Measurements from ENCODE around the gene SIPA1. TPM values are rescaled to one million over a fixed set of nuclear protein-coding genes. Genes with fewer than 3 reads are reported as not detected.
"Not testable (repeated sequence)": the region's sequence is repeated elsewhere in the genome, so short reads cannot be mapped to it uniquely, and the experiment has no call there.

Gene SIPA1
- total RNA-seq, 1 donor from 2014 or later = 86.9 TPM

GRCh38 chr11:65680192-65680743 lies 42.4 kb downstream of the SIPA1 start:
- intact Hi-C loops (cut with DNase I) = no loop called here
- ATAC-seq (no peak), DNase-seq (ENCODE audit: low spot score) (no peak)

- intact Hi-C loops (cut with DNase I); DNase-seq (ENCODE audit: low spot score); ATAC-seq: not testable (repeated sequence)
Observed at GRCh38 chr11:65683480-65683879, 45.6 kb downstream of the SIPA1 start.

DNA sequence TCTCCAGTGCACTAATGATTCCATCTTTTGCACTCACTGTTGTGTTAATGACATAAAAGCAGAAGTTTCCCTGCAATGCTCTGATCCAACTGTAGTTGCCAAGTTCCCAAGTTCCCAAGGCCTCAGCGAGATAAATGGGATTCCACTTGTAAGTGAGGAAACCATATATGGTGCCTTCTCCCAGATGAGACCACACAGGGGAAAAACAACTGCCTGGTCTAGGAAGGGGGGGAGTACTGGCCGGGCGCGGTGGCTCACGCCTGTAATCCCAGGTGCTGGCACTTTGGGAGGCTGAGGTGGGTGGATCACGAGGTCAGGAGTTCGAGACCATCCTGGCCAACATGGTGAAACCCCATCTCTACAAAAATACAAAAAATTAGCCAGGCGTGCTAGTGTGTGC lies 48.1 kb downstream of the SIPA1 start:
- intact Hi-C loops (cut with DNase I) = no loop called here
- ATAC-seq = no peak
- no peak for DNase-seq (ENCODE audit: low spot score)

DNA sequence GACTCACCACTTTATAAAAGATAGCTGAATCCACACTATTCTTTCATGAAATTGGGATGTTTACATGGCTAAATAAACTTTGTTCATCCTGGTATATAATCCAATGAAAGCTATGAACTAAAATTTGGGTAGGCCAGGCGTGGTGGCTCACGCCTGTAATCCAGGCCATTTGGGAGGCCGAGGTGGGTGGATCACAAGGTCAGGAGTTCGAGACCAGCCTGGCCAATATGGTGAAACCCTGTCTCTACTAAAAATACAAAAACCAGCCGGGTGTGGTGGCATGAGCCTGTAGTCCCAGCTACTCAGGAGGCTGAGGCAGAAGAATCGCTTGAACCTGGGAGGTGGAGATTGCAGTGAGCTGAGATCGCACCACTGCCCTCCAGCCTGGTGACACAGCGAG lies 53.9 kb downstream of the SIPA1 start:
- DNase-seq (ENCODE audit: low spot score); intact Hi-C loops (cut with DNase I); ATAC-seq: not testable (repeated sequence)

DNA sequence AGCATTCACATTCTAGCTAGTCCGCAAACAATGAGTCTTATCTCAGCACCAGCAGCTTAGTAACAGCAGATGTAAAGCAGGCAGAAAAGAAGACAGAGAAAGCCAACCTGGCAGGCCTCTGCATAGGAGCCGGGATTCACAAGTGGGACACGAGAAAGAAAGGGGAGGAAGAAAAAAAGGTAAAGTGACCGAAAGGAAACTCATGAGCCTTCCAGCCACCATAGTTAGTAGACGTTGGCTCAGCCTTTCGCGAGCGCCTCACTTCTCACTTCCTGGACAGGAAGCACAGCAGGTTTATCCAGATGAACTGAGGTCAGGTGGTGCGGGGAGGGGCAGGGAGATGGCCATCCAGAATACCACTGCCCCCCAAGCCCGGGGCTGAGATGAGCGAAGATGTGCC lies 54.5 kb downstream of the SIPA1 start:
- DNase-seq (ENCODE audit: low spot score) (no peak), ATAC-seq (no peak)
- intact Hi-C loops (cut with DNase I) = no loop called here

GRCh38 chr11:65695459-65696241 lies 57.7 kb downstream of the SIPA1 start:
- ATAC-seq (no peak), DNase-seq (ENCODE audit: low spot score) (no peak)
- intact Hi-C loops (cut with DNase I) = no loop called here

- ATAC-seq = no peak
- intact Hi-C loops (cut with DNase I) = no loop called here
Observed at GRCh38 chr11:65696802-65697552, 59.1 kb downstream of the SIPA1 start.

GRCh38 chr11:65698205-65698604 lies 60.3 kb downstream of the SIPA1 start:
- DNase-seq (ENCODE audit: low spot score) = no peak
- intact Hi-C loops (cut with DNase I) = no loop called here
- peak; percentile 34 for ATAC-seq

More at GRCh38 chr11:65696802-65697552, 59.1 kb downstream of the SIPA1 start:
- no peak for DNase-seq (ENCODE audit: low spot score)

DNA sequence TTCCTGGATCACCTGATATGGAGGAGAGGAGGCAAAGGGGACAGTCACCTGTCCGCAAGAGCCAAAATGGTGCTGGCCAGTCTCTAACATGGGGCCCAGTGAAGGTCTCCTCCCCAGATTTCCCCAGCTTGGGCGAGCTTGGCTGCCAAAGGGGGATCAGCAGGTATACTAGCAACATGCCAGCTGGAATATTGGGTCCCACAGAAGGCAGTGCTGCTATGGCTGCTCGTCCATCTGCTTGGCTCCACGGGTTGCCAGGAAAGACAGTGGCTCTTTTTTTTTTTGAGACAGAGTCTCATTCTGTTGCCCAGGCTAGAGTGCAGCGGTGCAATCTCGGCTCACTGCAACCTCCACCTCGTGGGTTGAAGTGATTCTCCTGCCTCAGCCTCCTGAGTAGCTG lies 61.4 kb downstream of the SIPA1 start:
- ATAC-seq = no peak
- intact Hi-C loops (cut with DNase I) = no loop called here

DNA sequence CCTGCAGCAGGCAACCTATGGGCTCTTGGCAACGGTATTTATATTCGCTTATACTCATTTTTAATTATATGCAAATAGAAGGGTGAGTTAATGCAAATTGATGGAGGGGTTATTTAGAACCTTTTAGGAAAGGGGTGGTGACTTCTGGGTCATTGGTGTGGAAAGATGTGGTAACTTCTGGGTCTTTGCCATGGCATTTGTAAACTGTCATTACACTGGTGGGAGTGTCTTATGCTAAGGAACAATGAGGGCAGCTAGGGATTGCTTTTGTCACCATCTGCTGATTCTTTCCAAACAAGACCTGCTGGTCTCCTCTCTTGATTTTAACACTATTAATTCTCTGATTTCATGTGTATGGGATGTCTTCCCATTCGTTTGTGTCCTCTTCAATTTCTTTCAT lies 62.5 kb downstream of the SIPA1 start:
- DNase-seq (ENCODE audit: low spot score) (no peak), ATAC-seq (no peak)
- intact Hi-C loops (cut with DNase I) = loop anchor here (10.0 kb wide), 1 partner anchor 284 kb away; no protein-coding TSS in a partner anchor

More for the DNA sequence above, 61.4 kb downstream of the SIPA1 start:
- no peak for DNase-seq (ENCODE audit: low spot score)

Small RNA genes within 50 kb of the gene (microRNA-seq; reads per million reads assigned to microRNA genes)
- gene MIR4489 (not detected), gene MIR4690 (not detected)

Other genes with a start within 250 kb of the SIPA1 start
- 1,255 TPM for gene NEAT1, start 215.3 kb upstream of the SIPA1 start, total RNA-seq
- gene MALAT1, start 139.1 kb upstream of the SIPA1 start, total RNA-seq = 14,857 TPM
- gene SCYL1, start 113.0 kb upstream of the SIPA1 start, total RNA-seq = 64.0 TPM
- 306 TPM for gene LTBP3, start 79.7 kb upstream of the SIPA1 start, total RNA-seq
- 23.7 TPM for gene ZNRD2, start 67.6 kb upstream of the SIPA1 start, total RNA-seq
- 44.1 TPM for gene FAM89B, start 65.6 kb upstream of the SIPA1 start, total RNA-seq
- gene EHBP1L1, start 62.0 kb upstream of the SIPA1 start, total RNA-seq = 149 TPM
- gene KCNK7, start 42.3 kb upstream of the SIPA1 start, total RNA-seq = 1.5 TPM
- gene MAP3K11, start 23.9 kb upstream of the SIPA1 start, total RNA-seq = 132 TPM
- 23.9 TPM for gene PCNX3, start 22.3 kb upstream of the SIPA1 start, total RNA-seq
- 95.6 TPM for gene RELA, start 24.8 kb downstream of the SIPA1 start, total RNA-seq
- gene KAT5, start 74.2 kb downstream of the SIPA1 start, total RNA-seq = 81.5 TPM
- gene RNASEH2C, start 82.7 kb downstream of the SIPA1 start, total RNA-seq = 42.5 TPM
- gene AP5B1, start 142.9 kb downstream of the SIPA1 start, total RNA-seq = 12.9 TPM
- not detected for gene OVOL1, start 149.0 kb downstream of the SIPA1 start, total RNA-seq
- gene SNX32, start 195.9 kb downstream of the SIPA1 start, total RNA-seq = 2.6 TPM
- gene CFL1, start 220.1 kb downstream of the SIPA1 start, total RNA-seq = 437 TPM
- 46.9 TPM for gene MUS81, start 222.3 kb downstream of the SIPA1 start, total RNA-seq
- gene EFEMP2, start 234.7 kb downstream of the SIPA1 start, total RNA-seq = 88.4 TPM
- gene CTSW, start 241.7 kb downstream of the SIPA1 start, total RNA-seq = 2.5 TPM

Measured in sciatic nerve (tissue), 2 donors.